Adrenal gland (tissue), 12 donors: ENCODE measurements around the gene UTF1. TPM values are rescaled to one million over a fixed set of nuclear protein-coding genes. Genes with fewer than 3 reads are reported as not detected.

Source experiments
- DNase-seq, 7 donors: peaks; one replicate each; pipeline ENCODE4 v3.0.0-alpha.2; 2019 to 2020
- H3K27ac ChIP-seq, 5 donors: fragments of 200-600 bp; sonication (generic) in 4 of 5; 1 replicate in 3 of 5; 2 replicates in 2 of 5; pipeline versions ENCODE4 v1.5.1 to v1.8.0; 2016 to 2020; ENCODE audit warnings: mild to moderate bottlenecking in 1 of 5
- H3K27me3 ChIP-seq: fragments of 200-600 bp; 2 replicates; pipeline ENCODE4 v1.8.0; 2021
- H3K36me3 ChIP-seq, 2 donors: fragments of 200-600 bp; replicated peaks in 1 of 2; 1 replicate in 1 of 2; 2 replicates in 1 of 2; pipeline versions ENCODE4 v1.5.1 to v1.8.0; 2018 to 2022
- H3K4me1 ChIP-seq, 2 donors: fragments of 200-600 bp; replicated peaks in 1 of 2; 1 replicate in 1 of 2; 2 replicates in 1 of 2; pipeline versions ENCODE4 v1.5.1 to v1.8.0; 2018 to 2021
- H3K4me3 ChIP-seq, 4 donors: fragments of 200-600 bp; sonication (generic) in 3 of 4; one replicate each; pipeline ENCODE4 v1.5.1; 2016 to 2018
- H3K9me3 ChIP-seq, 3 donors: fragments of 200-600 bp; sonication (generic) in 1 of 3; replicated peaks in 1 of 3; 1 replicate in 2 of 3; 2 replicates in 1 of 3; pipeline versions ENCODE4 v1.5.1 to v1.8.0; 2016 to 2021
- CTCF ChIP-seq, 6 experiments: fragments of 450-650 bp in 4 of 6; fragments of 200-600 bp in 2 of 6; sonication (generic) in 1 of 6; IDR thresholded peaks; 1 replicate in 5 of 6; 2 replicates in 1 of 6; pipeline versions ENCODE4 v1.5.1 to v1.8.0; 2016 to 2021; ENCODE audit warnings: antibody characterized with exemption in 6 of 6, mild to moderate bottlenecking in 2 of 6, moderate library complexity in 1 of 6
- POLR2A ChIP-seq, 2 donors: fragments of 450-650 bp; IDR thresholded peaks; one replicate each; pipeline ENCODE4 v1.6.1; 2017; ENCODE audit warnings: antibody characterized with exemption in 2 of 2, mild to moderate bottlenecking in 2 of 2, moderate library complexity in 1 of 2
- WGBS, 4 donors: extraction: QIAGEN DNeasy Blood & Tissue Kit in 2 of 4; methylation state at CpG; one replicate each; pipeline versions ENCODE4 v1.1.5 to v1.1.7; 2013 to 2017; 5-methylcytosine and 5-hydroxymethylcytosine counted together
- intact Hi-C, 2 donors: fragments of 100-400 bp; cut with DNase I; formaldehyde crosslinking; loops; one replicate each; pipeline versions ENCODE4 v1.14.1 to v1.15.0; 2022 to 2023
- polyA plus RNA-seq, 3 donors: library from polyadenylated mRNA; stranded (reverse); fragments of 200-250 nt in 2 of 3; fragments of 350-450 nt in 1 of 3; fragmentation: Illumina TruSeq in 1 of 3; extraction: RNeasy Lipid Tissue Mini Kit (QIAGEN cat#74804) in 1 of 3; gene quantifications; one replicate each; pipeline ENCODE4 v1.2.3, GENCODE V29; 2013 to 2014
- total RNA-seq, 9 donors: library from RNA; depleted of rRNA in 4 of 9; stranded (reverse); fragments of >200 nt in 4 of 9; fragments of 120-200 nt in 1 of 9; fragmentation: NEBNext Ultra II Directional in 1 of 9; extraction: Animal tissue kit (Norgen Biotek cat#: 25700) in 1 of 9; gene quantifications; one replicate each; pipeline versions ENCODE4 v1.1.0 to v1.2.4, GENCODE V29; 2013 to 2023
- donor health status: healthy with polysubstance abuse.
- donor health status: Bipolar disorder and iron deficiency.
- donor health status: DM: yes; HTN: yes; CAD: no.
- donor health status: DM: no; HTN: no; CAD: no.
- donor health status: DM: no; HTN: no; CAD: no.
- donor health status: DM: yes; HTN: yes; CAD: no.

Gene UTF1
- total and polyA plus RNA-seq, 12 donors: 0.19 to 0.24 TPM; not detected in 10

GRCh38 chr10:133278577-133279265 lies 48.7 kb downstream of the UTF1 start:
- Histone ChIP-seq H3K9me3 (no peaks in the 10 kb centered on the region), H3K27me3 (no peaks in the 10 kb centered on the region), H3K36me3 (peaks cover 0 to 39% of the 10 kb centered on the region in 2 donors), H3K4me1 (peaks cover 0 to 26% of the 10 kb centered on the region in 2 donors), H3K27ac (peak overlapping the region in 2 of 5 donors; percentile 49 to 57), H3K4me3 (no peak overlapping the region)
- 57 to 82% (median 65%) methylated on average over 11 to 19 of the region's 19 CpGs for WGBS, 4 donors
- TF ChIP-seq POLR2A (IDR thresholded peaks at IDR 0.05) (no peak), CTCF (IDR thresholded peaks at IDR 0.05) (no peak)
- DNase-seq: peak in 6 of 7 donors; percentile 47 to 86 (median 56)
- intact Hi-C loops: no loop called here

- DNase-seq: no peak
- no peak overlapping the region for H3K4me3 ChIP-seq
- WGBS, 4 donors: 74 to 88% (median 82%) methylated on average over 15 to 24 of the region's 24 CpGs
- intact Hi-C loops: no loop called here
- peaks cover 0 to 47% of the 10 kb centered on the region in 2 donors for H3K36me3 ChIP-seq
- peak overlapping the region in 2 of 5 donors; percentile 49 to 57 for H3K27ac ChIP-seq
- no peaks in the 10 kb centered on the region for H3K9me3 ChIP-seq
- TF ChIP-seq POLR2A (IDR thresholded peaks at IDR 0.05) (no peak), CTCF (IDR thresholded peaks at IDR 0.05) (no peak)
- H3K4me1 ChIP-seq: peaks cover 0 to 26% of the 10 kb centered on the region in 2 donors
- H3K27me3 ChIP-seq: no peaks in the 10 kb centered on the region
Observed at GRCh38 chr10:133279326-133280226, 49.6 kb downstream of the UTF1 start.

- H3K36me3 ChIP-seq: peaks cover 0 to 57% of the 10 kb centered on the region in 2 donors
- intact Hi-C loops: no loop called here
- 87 to 96% (median 93%) methylated on average over 3 to 10 of the region's 10 CpGs for WGBS, 4 donors
Observed at GRCh38 chr10:133280391-133281059, 50.5 kb downstream of the UTF1 start.

More at GRCh38 chr10:133280391-133281059, 50.5 kb downstream of the UTF1 start:
- Histone ChIP-seq H3K4me3 (no peak overlapping the region), H3K9me3 (no peaks in the 10 kb centered on the region), H3K27me3 (no peaks in the 10 kb centered on the region), H3K27ac (no peak overlapping the region), H3K4me1 (peaks cover 0 to 26% of the 10 kb centered on the region in 2 donors)
- DNase-seq: no peak
- TF ChIP-seq CTCF (IDR thresholded peaks at IDR 0.05): no peak
- TF ChIP-seq POLR2A (IDR thresholded peaks at IDR 0.05): no peak
